GM19099 (cell line): ENCODE data around the gene DDIT3.
A peak's percentile ranks its signal among the peaks of the same experiment; 100 is the strongest.

ENCODE experiments used
- POLR2A ChIP-seq: IDR thresholded peaks from 3 replicates; pipeline ENCODE4 v1.6.1; 2011; ENCODE audit warnings: low read depth; ENCODE audit not compliant: insufficient read length; ENCODE audit errors: extremely low read depth

The DDIT3 gene

GRCh38 chr12:57534991-57535543 is 14.8 kb upstream of the DDIT3 start:
- TF ChIP-seq POLR2A = no peak

- TF ChIP-seq POLR2A = no peak
Observed at GRCh38 chr12:57534250-57534649, 13.9 kb upstream of the DDIT3 start.

- no peak for TF ChIP-seq POLR2A
Observed at GRCh38 chr12:57533108-57533507, 12.8 kb upstream of the DDIT3 start.

- peak; percentile 29 for TF ChIP-seq POLR2A
Observed at GRCh38 chr12:57531836-57532235, 11.5 kb upstream of the DDIT3 start.

- TF ChIP-seq POLR2A = no peak
Observed at GRCh38 chr12:57530396-57531142, 10.3 kb upstream of the DDIT3 start.

DNA sequence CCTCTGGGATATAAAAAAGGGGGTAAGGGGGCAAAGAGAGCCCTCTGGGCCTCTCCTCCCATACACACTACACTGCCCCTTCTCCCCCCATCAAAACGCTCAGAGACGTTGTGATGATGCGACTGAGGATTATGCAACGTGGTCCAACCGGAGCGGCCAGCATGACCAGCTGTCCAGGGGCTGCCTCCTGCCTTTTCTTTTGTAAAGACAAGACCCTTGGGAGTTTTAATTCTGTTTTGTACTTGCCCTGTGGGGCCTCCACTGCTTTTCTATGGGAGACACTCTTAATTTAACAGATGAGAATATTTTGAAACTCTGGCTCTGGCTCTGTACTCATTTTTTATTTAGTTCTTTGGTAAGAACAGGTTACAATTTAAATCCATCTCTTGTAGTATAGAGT is 9.5 kb upstream of the DDIT3 start:
- no peak for TF ChIP-seq POLR2A

GRCh38 chr12:57528831-57529555 is 8.7 kb upstream of the DDIT3 start:
- no peak for TF ChIP-seq POLR2A

GRCh38 chr12:57528176-57528575 is 7.9 kb upstream of the DDIT3 start:
- TF ChIP-seq POLR2A = no peak

- TF ChIP-seq POLR2A = no peak
Observed at GRCh38 chr12:57527184-57527583, 6.9 kb upstream of the DDIT3 start.

DNA sequence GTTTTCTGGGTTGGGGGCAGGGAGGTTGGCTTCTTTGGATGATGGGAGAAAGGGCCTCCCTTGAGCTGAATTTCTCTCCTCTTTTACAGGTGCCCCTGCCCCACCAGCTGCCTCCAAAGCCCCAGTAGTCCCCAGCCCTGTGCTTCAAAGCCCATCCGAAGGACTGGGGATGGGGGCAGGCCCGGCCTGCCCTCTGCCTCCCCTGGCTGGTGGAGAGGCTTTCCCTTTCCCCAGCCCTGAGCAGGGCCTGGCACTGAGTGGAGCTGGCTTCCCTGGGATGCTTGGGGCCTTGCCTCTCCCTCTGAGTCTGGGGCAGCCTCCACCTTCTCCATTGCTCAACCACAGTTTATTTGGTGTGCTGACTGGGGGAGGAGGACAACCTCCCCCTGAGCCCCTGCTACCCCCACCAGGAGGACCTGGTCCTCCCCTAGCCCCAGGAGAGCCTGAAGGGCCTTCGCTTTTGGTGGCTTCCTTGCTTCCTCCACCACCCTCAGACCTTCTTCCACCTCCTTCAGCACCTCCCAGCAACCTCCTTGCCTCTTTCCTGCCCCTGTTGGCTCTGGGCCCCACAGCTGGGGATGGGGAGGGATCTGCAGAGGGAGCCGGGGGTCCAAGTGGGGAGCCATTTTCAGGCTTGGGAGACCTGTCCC is 6.3 kb upstream of the DDIT3 start:
- no peak for TF ChIP-seq POLR2A

GRCh38 chr12:57525615-57526383 is 5.5 kb upstream of the DDIT3 start:
- no peak for TF ChIP-seq POLR2A

DNA sequence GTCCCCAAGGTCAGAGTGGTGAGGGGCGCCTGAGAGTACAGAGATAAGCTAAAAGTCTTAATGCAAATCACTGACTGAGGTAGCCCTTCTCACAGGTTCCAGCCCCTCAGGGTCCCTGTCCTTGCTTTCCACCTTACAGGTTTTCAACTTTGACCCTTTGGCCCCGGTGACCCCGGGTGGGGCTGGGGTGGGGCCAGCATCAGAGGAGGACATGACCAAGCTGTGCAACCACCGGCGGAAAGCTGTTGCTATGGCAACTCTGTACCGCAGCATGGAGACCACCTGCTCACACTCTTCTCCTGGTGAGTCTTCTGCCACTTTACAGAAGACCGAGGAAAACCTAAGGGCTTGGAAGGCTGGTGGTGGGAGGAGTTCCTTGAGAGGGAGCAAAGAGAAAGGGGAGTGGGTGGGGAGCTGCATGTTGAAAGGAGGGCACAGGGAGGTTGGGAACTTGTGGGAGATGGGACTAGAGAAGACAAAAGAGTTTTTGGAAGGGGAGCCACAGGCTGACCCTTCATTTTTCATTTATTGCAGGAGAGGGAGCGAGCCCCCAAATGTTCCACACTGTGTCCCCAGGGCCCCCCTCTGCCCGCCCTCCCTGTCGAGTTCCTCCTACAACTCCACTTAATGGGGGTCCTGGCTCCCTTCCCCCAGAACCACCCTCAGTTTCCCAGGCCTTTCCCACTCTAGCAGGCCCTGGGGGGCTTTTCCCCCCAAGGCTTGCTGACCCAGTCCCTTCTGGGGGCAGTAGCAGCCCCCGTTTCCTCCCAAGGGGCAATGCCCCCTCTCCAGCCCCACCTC is 4.7 kb upstream of the DDIT3 start:
- no peak for TF ChIP-seq POLR2A

GRCh38 chr12:57523706-57524614 is 3.6 kb upstream of the DDIT3 start:
- TF ChIP-seq POLR2A = no peak
